ENCODE results near the gene PNPLA7. TPM values are rescaled to one million over a fixed set of nuclear protein-coding genes. Genes with fewer than 3 reads are reported as not detected.

PNPLA7 gene
- polyA plus RNA-seq, 1 of the 3 experiments (the other 2 are of a cell fraction): 0.99 TPM

DNA sequence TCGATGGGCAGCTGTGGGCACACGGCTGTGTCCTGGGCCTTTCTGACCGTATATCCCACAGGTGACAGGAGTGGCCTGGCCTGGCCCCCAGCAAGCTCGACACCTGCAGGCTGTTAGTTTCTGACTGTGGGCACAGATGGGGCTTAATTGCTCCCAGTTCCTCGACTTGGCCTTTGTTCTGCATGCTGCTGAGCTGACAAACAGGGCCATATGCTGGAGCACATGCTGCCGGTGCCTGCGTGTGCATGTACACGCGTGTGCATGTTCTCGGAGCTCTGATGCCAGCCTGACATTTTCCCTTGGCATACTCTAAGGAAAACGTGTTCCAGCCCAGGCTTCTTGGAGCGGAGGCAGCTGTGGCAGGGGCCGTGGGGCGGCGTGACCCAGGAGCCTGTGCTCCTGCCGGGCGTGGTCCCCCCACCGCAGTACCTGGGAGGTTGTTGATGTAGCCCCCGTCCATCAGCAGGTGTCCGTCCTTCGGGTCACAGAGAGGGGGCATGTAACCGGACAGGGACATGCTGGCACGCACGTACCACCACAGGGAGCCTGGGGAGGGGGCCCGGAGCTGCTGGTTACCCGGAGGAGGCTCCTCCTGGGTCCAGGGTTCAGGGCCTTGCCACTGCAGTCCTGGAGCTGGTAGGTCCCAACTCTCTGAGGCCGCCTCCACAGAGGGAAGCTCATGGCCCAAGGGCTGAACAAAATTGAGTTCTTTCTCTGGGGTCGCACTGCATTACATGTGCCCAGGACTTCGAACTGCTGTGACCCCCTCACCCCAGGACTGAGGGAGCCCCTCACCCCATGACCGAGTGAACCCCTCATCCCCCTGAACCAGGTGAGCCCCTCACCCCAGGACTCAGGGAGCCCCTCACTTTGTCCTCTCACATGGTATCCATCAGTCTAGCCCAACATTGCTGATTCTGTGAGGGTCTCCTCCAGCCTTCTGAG is 86.9 kb downstream of the PNPLA7 start:
- CTCF ChIA-PET: interaction anchor here (1.4 kb wide), 1 partner anchor 41 kb away, joined by 3 read pairs; the partner anchor contains the start of gene EXD3
- 83% methylated on average over 26 of the region's 30 CpGs for WGBS (ENCODE audit: low lambda C conversion rate)
- no peak overlapping the region for H3K4me3 ChIP-seq (ENCODE audit: low read depth in 2 of 2, low read length in 1 of 2)

More for the DNA sequence above, 86.9 kb downstream of the PNPLA7 start:
- H4K20me1 ChIP-seq (ENCODE audit: insufficient read depth): no peaks in the 10 kb centered on the region; the same call in 1 of the 2 replicates
- H3K27ac ChIP-seq (ENCODE audit: low read depth in 2 of 2, low read length in 1 of 2): no peak overlapping the region
- no peaks in the 10 kb centered on the region for H3K9me3 ChIP-seq
- H3K9me2 ChIP-seq: no peaks in the 10 kb centered on the region
- H3K79me2 ChIP-seq (ENCODE audit: insufficient read depth): peaks cover 4% of the 10 kb centered on the region; the same call in 1 of the 2 replicates
- TF ChIP-seq YY1 (IDR thresholded peaks at IDR 0.05; ENCODE audit: low read depth) (no peak), MEF2A (IDR thresholded peaks at IDR 0.05; ENCODE audit: borderline replicate concordance, low read depth) (no peak), RCOR1 (IDR thresholded peaks at IDR 0.05; ENCODE audit: low read length) (no peak), JUND (IDR thresholded peaks at IDR 0.05) (no peak), FOSL2 (IDR thresholded peaks at IDR 0.05; ENCODE audit: borderline replicate concordance, low read depth) (no peak), SMC3 (IDR thresholded peaks at IDR 0.05; ENCODE audit: low read depth, low read length) (no peak), RXRA (IDR thresholded peaks at IDR 0.05; ENCODE audit: borderline replicate concordance, low read depth) (no peak), ELF1 (IDR thresholded peaks at IDR 0.05) (no peak), RFX5 (IDR thresholded peaks at IDR 0.05; ENCODE audit: low read length) (no peak)
- TF ChIP-seq, protein P1, sequence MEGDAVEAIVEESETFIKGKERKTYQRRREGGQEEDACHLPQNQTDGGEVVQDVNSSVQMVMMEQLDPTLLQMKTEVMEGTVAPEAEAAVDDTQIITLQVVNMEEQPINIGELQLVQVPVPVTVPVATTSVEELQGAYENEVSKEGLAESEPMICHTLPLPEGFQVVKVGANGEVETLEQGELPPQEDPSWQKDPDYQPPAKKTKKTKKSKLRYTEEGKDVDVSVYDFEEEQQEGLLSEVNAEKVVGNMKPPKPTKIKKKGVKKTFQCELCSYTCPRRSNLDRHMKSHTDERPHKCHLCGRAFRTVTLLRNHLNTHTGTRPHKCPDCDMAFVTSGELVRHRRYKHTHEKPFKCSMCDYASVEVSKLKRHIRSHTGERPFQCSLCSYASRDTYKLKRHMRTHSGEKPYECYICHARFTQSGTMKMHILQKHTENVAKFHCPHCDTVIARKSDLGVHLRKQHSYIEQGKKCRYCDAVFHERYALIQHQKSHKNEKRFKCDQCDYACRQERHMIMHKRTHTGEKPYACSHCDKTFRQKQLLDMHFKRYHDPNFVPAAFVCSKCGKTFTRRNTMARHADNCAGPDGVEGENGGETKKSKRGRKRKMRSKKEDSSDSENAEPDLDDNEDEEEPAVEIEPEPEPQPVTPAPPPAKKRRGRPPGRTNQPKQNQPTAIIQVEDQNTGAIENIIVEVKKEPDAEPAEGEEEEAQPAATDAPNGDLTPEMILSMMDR (IDR thresholded peaks at IDR 0.05): no peak
- TF ChIP-seq, protein P2, sequence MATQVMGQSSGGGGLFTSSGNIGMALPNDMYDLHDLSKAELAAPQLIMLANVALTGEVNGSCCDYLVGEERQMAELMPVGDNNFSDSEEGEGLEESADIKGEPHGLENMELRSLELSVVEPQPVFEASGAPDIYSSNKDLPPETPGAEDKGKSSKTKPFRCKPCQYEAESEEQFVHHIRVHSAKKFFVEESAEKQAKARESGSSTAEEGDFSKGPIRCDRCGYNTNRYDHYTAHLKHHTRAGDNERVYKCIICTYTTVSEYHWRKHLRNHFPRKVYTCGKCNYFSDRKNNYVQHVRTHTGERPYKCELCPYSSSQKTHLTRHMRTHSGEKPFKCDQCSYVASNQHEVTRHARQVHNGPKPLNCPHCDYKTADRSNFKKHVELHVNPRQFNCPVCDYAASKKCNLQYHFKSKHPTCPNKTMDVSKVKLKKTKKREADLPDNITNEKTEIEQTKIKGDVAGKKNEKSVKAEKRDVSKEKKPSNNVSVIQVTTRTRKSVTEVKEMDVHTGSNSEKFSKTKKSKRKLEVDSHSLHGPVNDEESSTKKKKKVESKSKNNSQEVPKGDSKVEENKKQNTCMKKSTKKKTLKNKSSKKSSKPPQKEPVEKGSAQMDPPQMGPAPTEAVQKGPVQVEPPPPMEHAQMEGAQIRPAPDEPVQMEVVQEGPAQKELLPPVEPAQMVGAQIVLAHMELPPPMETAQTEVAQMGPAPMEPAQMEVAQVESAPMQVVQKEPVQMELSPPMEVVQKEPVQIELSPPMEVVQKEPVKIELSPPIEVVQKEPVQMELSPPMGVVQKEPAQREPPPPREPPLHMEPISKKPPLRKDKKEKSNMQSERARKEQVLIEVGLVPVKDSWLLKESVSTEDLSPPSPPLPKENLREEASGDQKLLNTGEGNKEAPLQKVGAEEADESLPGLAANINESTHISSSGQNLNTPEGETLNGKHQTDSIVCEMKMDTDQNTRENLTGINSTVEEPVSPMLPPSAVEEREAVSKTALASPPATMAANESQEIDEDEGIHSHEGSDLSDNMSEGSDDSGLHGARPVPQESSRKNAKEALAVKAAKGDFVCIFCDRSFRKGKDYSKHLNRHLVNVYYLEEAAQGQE (IDR thresholded peaks at IDR 0.05; ENCODE audit: low read depth, low read length): no peak
- TF ChIP-seq, protein P3, sequence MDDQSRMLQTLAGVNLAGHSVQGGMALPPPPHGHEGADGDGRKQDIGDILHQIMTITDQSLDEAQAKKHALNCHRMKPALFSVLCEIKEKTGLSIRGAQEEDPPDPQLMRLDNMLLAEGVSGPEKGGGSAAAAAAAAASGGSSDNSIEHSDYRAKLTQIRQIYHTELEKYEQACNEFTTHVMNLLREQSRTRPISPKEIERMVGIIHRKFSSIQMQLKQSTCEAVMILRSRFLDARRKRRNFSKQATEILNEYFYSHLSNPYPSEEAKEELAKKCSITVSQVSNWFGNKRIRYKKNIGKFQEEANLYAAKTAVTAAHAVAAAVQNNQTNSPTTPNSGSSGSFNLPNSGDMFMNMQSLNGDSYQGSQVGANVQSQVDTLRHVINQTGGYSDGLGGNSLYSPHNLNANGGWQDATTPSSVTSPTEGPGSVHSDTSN (IDR thresholded peaks at IDR 0.05): no peak
- POLR2A ChIA-PET: no interaction called here
- no peaks in the 10 kb centered on the region for H3K36me3 ChIP-seq (replicated peaks in 1 of 2; ENCODE audit: control insufficient read depth in 1 of 2, insufficient read depth in 2 of 2, low read length in 1 of 2)
- H3K9ac ChIP-seq: no peak overlapping the region
- no peak for DNase-seq
- peaks cover 4 to 7% of the 10 kb centered on the region in 2 experiments; a peak in 2 of 4 replicates for H3K4me1 ChIP-seq (ENCODE audit: control insufficient read depth in 1 of 2, insufficient read depth in 2 of 2, low read depth in 1 of 2, low read length in 1 of 2)
- H3K27me3 ChIP-seq (ENCODE audit: insufficient read depth): no peaks in the 10 kb centered on the region
- no peak overlapping the region for H2AFZ ChIP-seq (ENCODE audit: low read depth)
- no peaks in the 10 kb centered on the region for H3F3A ChIP-seq (replicated peaks; ENCODE audit: insufficient read depth)
- no peak overlapping the region for H3K4me2 ChIP-seq

All from SK-N-SH (cell line).